Activated T-cell treated with anti-CD3 and anti-CD28 coated beads for 24 hours (primary cell): ENCODE results near the gene ITGB8.
A peak's percentile ranks its signal among the peaks of the same experiment; 100 is the strongest.

Experiments
- DNase-seq: peaks from one replicate; pipeline ENCODE4 v3.0.0-alpha.2; 2020; ENCODE audit warnings: low read depth

Gene ITGB8

GRCh38 chr7:20310301-20310700 lies 20.4 kb upstream of the ITGB8 start:
- DNase-seq = no peak

- no peak for DNase-seq
These were observed 19.5 kb upstream of the ITGB8 start for GRCh38 chr7:20310963-20311742.

- DNase-seq = no peak
These were observed 19.0 kb upstream of the ITGB8 start for GRCh38 chr7:20311743-20312042.

GRCh38 chr7:20312562-20312961 lies 18.1 kb upstream of the ITGB8 start:
- DNase-seq = no peak

GRCh38 chr7:20313626-20314025 lies 17.1 kb upstream of the ITGB8 start:
- DNase-seq = no peak

- no peak for DNase-seq
These were observed 16.5 kb upstream of the ITGB8 start for GRCh38 chr7:20314198-20314597.

- DNase-seq = no peak
These were observed 14.0 kb upstream of the ITGB8 start for GRCh38 chr7:20316706-20317105.

GRCh38 chr7:20317413-20317812 lies 13.3 kb upstream of the ITGB8 start:
- no peak for DNase-seq

GRCh38 chr7:20318933-20319332 lies 11.8 kb upstream of the ITGB8 start:
- no peak for DNase-seq

GRCh38 chr7:20320322-20320721 lies 10.4 kb upstream of the ITGB8 start:
- DNase-seq = no peak

- DNase-seq = no peak
These were observed 9.9 kb upstream of the ITGB8 start for GRCh38 chr7:20320786-20321185.

- no peak for DNase-seq
These were observed 7.1 kb upstream of the ITGB8 start for GRCh38 chr7:20323595-20323994.

GRCh38 chr7:20326342-20326741 lies 4.4 kb upstream of the ITGB8 start:
- no peak for DNase-seq

- DNase-seq = no peak
These were observed 3.6 kb upstream of the ITGB8 start for GRCh38 chr7:20327055-20327454.

GRCh38 chr7:20328027-20328426 lies 2.7 kb upstream of the ITGB8 start:
- no peak for DNase-seq

- no peak for DNase-seq
These were observed 2.0 kb upstream of the ITGB8 start for GRCh38 chr7:20328692-20329091.

- DNase-seq = no peak
These were observed 1.1 kb upstream of the ITGB8 start for GRCh38 chr7:20329389-20330238.

GRCh38 chr7:20330928-20331909 lies 519 bp downstream of the ITGB8 start:
- DNase-seq = peak; percentile 5

GRCh38 chr7:20331910-20332813 lies 1.5 kb downstream of the ITGB8 start:
- no peak for DNase-seq

GRCh38 chr7:20338285-20338684 lies 7.6 kb downstream of the ITGB8 start:
- DNase-seq = no peak

GRCh38 chr7:20340839-20341238 lies 10.1 kb downstream of the ITGB8 start:
- no peak for DNase-seq
